SU-DHL-6 (cell line): ENCODE measurements around the gene FLT1.

Source experiments
- H2AFZ ChIP-seq: fragments of 200-600 bp; sonication (generic); 2 replicates; pipeline ENCODE4 v1.6.1; 2014; ENCODE audit warnings: low read depth, mild to moderate bottlenecking, moderate library complexity, mixed read lengths, antibody characterized with exemption, low read length; ENCODE audit not compliant: severe bottlenecking
- H3F3A ChIP-seq: fragments of 200-600 bp; shearing (Covaris generic); 2 replicates; pipeline ENCODE4 v1.6.0; 2016; ENCODE audit warnings: antibody characterized with exemption, mild to moderate bottlenecking; ENCODE audit not compliant: insufficient read depth
- H3K27ac ChIP-seq: fragments of 200-600 bp; sonication (generic); 2 replicates; pipeline ENCODE4 v1.5.1; 2016; ENCODE audit warnings: low read depth, mild to moderate bottlenecking, low read length, moderate library complexity, mixed read lengths
- H3K27me3 ChIP-seq: fragments of 200-600 bp; sonication (generic), shearing (Covaris generic); 2 replicates; pipeline ENCODE4 v1.6.0; 2014; ENCODE audit warnings: mild to moderate bottlenecking, low read length
- H3K36me3 ChIP-seq: fragments of 200-600 bp; sonication (generic); 2 replicates; pipeline ENCODE4 v1.6.1; 2014; ENCODE audit warnings: mild to moderate bottlenecking, low read length, mixed read lengths
- H3K4me2 ChIP-seq: fragments of 300-600, 200-600 bp; shearing (Covaris generic), sonication (generic); 2 replicates; pipeline ENCODE4 v1.6.0; 2014; ENCODE audit warnings: low read length, low read depth, mild to moderate bottlenecking; ENCODE audit not compliant: poor library complexity, severe bottlenecking
- H3K4me3 ChIP-seq: fragments of 200-600 bp; sonication (generic); 2 replicates; pipeline ENCODE4 v1.5.1; 2014; ENCODE audit warnings: antibody characterized with exemption, low read length, mild to moderate bottlenecking, mixed read lengths; ENCODE audit not compliant: insufficient read depth, poor library complexity, severe bottlenecking
- H3K79me2 ChIP-seq: fragments of 200-600 bp; sonication (generic); 2 replicates; pipeline ENCODE4 v1.6.1; 2014; ENCODE audit warnings: mild to moderate bottlenecking, low read length, moderate library complexity; ENCODE audit not compliant: insufficient read depth
- H3K9ac ChIP-seq: fragments of 200-600 bp; sonication (generic); 2 replicates; pipeline ENCODE4 v1.7.0; 2014; ENCODE audit warnings: mild to moderate bottlenecking, low read length
- H3K9me2 ChIP-seq: fragments of 200-600 bp; sonication (generic); replicated peaks from 2 replicates; pipeline ENCODE4 v1.6.1; 2014; ENCODE audit warnings: low read length; ENCODE audit not compliant: insufficient read depth
- H3K9me3 ChIP-seq: fragments of 200-600 bp; sonication (generic); 2 replicates; pipeline ENCODE4 v1.6.1; 2014; ENCODE audit warnings: low read length, mixed read lengths; ENCODE audit not compliant: insufficient read depth
- H4K20me1 ChIP-seq: fragments of 200-600 bp; sonication (generic); 2 replicates; pipeline ENCODE4 v1.6.1; 2014; ENCODE audit warnings: low read depth, mild to moderate bottlenecking, antibody characterized with exemption, low read length, moderate library complexity, mixed read lengths
- CTCF ChIP-seq: fragments of 200-600 bp; sonication (generic); IDR thresholded peaks from one replicate; pipeline ENCODE4 v1.5.1; 2017; ENCODE audit warnings: antibody characterized with exemption, mild to moderate bottlenecking, low read length, moderate library complexity; ENCODE audit not compliant: insufficient read depth, poor library complexity, severe bottlenecking
- EZH2phosphoT487 ChIP-seq: fragments of 200-600 bp; sonication (generic), shearing (Covaris generic); conservative IDR thresholded peaks from 2 replicates; pipeline ENCODE4 v1.6.1; 2018; ENCODE audit warnings: mild to moderate bottlenecking, antibody characterized with exemption, low read length, moderate library complexity, mixed read lengths

Gene FLT1

GRCh38 chr13:28474491-28475134, 20.3 kb downstream of the FLT1 start:
- TF ChIP-seq CTCF = no peak
- no peak overlapping the region for H3K4me2 ChIP-seq
- no peaks in the 10 kb centered on the region for H3K9me3 ChIP-seq
- H3K4me3 ChIP-seq = no peak overlapping the region
- no peaks in the 10 kb centered on the region for H3K27me3 ChIP-seq
- H3K9ac ChIP-seq = no peak overlapping the region
- H3K36me3 ChIP-seq = no peaks in the 10 kb centered on the region
- H2AFZ ChIP-seq = no peak overlapping the region
- no peaks in the 10 kb centered on the region for H3F3A ChIP-seq
- H4K20me1 ChIP-seq = no peaks in the 10 kb centered on the region
- H3K27ac ChIP-seq = no peak overlapping the region
- H3K79me2 ChIP-seq = no peaks in the 10 kb centered on the region
- H3K9me2 ChIP-seq = no peaks in the 10 kb centered on the region

GRCh38 chr13:28473044-28473443, 21.9 kb downstream of the FLT1 start:
- Histone ChIP-seq H3K27me3 (no peaks in the 10 kb centered on the region), H3K9me3 (no peaks in the 10 kb centered on the region), H2AFZ (no peak overlapping the region), H3F3A (no peaks in the 10 kb centered on the region), H3K9ac (no peak overlapping the region), H3K36me3 (no peaks in the 10 kb centered on the region), H3K79me2 (no peaks in the 10 kb centered on the region), H3K4me2 (no peak overlapping the region), H3K27ac (no peak overlapping the region), H3K9me2 (no peaks in the 10 kb centered on the region), H3K4me3 (no peak overlapping the region), H4K20me1 (no peaks in the 10 kb centered on the region)
- no peak for TF ChIP-seq EZH2phosphoT487
- TF ChIP-seq CTCF = no peak

GRCh38 chr13:28471421-28471820, 23.5 kb downstream of the FLT1 start:
- no peak for TF ChIP-seq CTCF
- no peaks in the 10 kb centered on the region for H3F3A ChIP-seq
- no peaks in the 10 kb centered on the region for H4K20me1 ChIP-seq
- H3K9me2 ChIP-seq = no peaks in the 10 kb centered on the region
- no peak overlapping the region for H3K9ac ChIP-seq
- no peaks in the 10 kb centered on the region for H3K27me3 ChIP-seq
- no peaks in the 10 kb centered on the region for H3K9me3 ChIP-seq
- H2AFZ ChIP-seq = no peak overlapping the region
- no peak overlapping the region for H3K4me2 ChIP-seq
- H3K36me3 ChIP-seq = no peaks in the 10 kb centered on the region
- no peaks in the 10 kb centered on the region for H3K79me2 ChIP-seq
- H3K4me3 ChIP-seq = no peak overlapping the region
- H3K27ac ChIP-seq = no peak overlapping the region

GRCh38 chr13:28470296-28470695, 24.6 kb downstream of the FLT1 start:
- no peak overlapping the region for H3K4me2 ChIP-seq
- H3K36me3 ChIP-seq = no peaks in the 10 kb centered on the region
- H3K4me3 ChIP-seq = no peak overlapping the region
- no peak overlapping the region for H3K9ac ChIP-seq
- H3K27me3 ChIP-seq = no peaks in the 10 kb centered on the region
- no peaks in the 10 kb centered on the region for H3K9me3 ChIP-seq
- H3F3A ChIP-seq = no peaks in the 10 kb centered on the region
- no peaks in the 10 kb centered on the region for H3K79me2 ChIP-seq
- no peak overlapping the region for H2AFZ ChIP-seq
- TF ChIP-seq EZH2phosphoT487 (no peak), CTCF (no peak)
- H4K20me1 ChIP-seq = no peaks in the 10 kb centered on the region
- H3K9me2 ChIP-seq = no peaks in the 10 kb centered on the region
- H3K27ac ChIP-seq = no peak overlapping the region
